GM18858 (cell line): Measurements from ENCODE around the gene TULP1.
A peak's percentile ranks its signal among the peaks of the same experiment; 100 is the strongest.

Source experiments
- ATAC-seq: cut with Tn5 transposase; IDR thresholded peaks from one replicate; pipeline ENCODE4 v1.9.1; 2021; ENCODE audit not compliant: unreplicated experiment

TULP1 gene

DNA sequence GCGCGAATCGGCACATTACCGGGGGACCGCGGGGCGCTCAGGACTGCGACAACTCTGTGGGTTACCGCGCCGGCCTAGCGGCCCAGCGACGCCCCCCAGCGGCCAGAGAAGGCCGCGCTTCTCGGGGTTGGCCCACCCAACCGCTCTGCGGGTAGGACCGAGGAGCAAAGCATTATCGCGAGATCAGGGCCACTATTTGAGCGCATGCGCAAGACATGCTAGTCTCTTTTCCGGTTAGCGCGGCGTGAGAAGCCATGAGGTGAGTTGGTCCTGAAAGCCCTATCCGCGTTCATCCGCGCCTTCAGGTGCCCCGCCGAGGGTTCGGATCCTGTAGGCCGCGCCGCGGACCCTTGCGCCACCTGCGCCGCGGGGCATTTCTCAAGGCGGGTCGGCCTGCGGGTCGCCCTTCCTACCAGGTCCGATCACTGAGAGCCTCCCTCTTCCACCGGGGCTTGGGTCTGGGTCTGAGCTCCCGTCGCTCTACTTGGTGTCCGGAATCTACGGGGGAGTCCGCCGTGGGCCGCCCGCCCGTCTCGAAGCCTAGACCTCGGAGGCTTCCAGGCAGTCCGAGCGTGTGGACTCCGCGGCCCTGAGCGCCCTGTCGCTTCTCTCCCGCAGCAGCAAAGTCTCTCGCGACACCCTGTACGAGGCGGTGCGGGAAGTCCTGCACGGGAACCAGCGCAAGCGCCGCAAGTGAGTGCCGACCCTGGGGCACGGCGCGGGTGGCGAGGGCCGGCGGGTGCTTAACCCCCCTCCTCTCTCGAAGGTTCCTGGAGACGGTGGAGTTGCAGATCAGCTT is 44.3 kb downstream of the TULP1 start, which contains the start of gene RPL10A:
Gene RPL10A (plus strand): TSS at position 221 of the 799 bp plus-strand sequence. CDS start 34 bp downstream, at position 255.
- peak; percentile 61 for ATAC-seq

DNA sequence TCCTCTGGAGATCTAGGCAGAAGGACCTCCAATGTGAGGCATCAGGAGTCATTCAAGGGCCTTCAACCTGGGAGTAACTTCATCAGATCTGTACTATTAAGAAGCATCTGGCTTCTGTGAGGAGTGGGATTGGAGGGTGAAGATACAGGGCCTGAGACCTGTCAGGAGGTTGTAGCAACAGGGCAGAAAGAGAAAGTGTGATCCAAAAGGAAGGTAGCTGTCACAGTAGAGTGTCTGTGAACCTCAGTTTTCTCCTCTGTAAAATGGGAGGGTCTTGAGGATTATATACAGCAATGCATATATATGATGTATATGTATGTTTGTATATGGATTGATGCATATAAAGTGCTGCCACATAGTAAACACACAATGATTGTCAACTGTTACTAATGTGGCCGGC is 47.0 kb downstream of the TULP1 start:
- no peak for ATAC-seq

DNA sequence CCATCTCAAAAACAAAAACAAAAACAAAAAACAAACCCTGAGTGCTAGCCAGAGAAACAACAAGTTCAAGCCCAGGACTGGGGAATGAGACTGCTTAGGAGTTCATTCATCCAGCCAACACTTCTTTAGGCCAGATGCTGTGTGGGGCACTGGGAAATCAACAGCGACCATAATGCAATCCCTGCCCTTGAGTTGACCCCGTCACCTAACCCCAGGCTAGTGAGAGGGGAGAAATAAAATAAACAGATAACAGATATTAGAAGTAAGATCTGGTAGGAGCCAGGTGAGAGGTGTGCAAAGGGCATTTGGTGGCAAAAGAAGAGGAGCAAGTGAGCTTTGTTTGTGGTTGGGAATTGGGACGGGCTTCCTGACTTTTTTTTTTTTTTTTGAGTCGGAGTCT is 49.4 kb downstream of the TULP1 start:
- ATAC-seq, result no peak

DNA sequence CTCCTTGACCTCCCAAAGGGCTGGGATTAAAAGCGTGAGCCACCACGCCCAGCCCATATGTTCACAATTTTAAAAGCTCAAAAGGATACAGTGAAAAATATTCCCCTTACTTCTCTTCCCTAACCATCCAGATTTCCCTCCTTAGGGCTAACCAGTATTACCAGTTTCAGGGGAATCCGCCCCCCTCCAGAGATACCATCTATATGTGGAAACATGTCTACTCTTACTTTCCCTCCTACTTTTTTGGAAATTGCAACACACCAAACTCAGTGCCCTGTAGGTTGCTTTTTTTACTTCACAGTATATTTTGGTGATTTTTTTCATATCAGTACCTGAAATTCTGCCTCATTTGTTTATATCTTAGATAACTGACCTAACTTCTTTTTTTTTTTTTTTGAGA is 51.4 kb downstream of the TULP1 start:
- ATAC-seq, result no peak

DNA sequence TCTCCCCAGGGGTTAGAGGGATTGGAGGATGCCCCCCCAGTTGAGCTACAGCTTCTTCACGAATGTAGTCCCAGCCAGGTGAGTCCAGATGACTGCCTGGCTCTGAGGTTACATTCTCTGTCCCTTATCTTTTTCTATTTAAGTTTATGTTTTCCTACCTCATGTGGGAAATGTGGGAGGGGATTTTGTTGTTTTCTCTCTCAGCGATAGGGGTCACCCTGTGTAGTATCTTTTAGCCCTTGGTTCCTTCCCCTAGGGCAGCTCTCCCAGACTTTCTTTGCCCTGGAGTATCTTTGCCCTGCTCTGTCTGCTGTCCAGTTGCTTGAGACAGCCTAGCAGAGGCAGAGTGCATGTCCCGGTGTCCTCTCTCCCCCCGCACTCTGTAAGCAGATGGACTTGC is 54.8 kb downstream of the TULP1 start:
- no peak for ATAC-seq

DNA sequence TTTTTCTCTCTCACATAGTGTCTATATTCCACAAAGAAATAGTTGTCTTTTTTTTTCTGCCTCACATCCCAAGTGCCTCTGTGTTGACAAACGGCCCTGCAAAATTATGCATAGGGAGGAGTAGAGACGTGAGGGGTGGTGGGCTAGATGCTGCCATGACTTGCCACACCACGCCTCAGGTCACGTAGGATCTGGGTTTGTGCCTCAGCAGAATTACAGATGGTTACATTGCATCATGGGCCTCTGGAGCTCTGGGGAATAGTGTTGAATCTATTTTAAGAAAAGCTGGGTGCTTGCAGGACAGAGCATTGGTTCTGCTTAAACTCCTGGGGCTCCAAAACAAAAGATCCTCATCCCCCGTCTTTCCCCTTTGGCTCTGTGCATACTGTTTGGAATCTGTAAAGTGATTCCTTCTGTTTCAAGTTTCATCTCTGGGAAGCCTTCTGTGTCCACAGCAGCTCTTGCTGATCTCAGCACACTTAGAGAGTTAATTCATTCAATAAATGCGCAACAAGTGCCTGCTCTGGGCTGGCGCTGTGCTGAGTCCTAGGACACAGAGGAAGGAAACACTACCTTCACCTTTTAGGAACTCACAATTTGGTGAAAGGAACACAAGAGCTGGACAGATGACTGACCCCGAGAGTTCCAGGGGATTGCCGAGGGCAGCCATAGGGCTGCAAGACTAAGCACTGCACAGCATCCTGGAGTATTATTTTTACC is 58.1 kb downstream of the TULP1 start:
- no peak for ATAC-seq

DNA sequence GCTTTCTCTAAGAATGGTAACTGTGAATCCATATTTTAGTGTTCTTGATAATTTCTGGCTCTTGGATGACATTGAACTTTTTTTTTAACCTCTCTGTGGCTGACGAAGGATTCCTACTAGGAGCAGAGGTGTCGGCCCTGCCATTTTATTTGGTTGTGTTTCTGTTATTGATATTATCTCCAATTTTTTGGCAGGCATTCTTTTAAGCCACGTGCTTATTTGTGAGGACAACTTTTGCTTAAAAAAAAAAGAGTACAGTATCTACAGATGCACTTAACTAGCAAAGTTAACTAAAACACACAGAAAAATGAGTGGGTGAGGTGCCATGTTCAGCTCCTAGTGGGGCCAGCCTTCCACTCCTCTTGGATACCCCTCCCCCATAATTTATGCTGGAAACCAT is 59.5 kb downstream of the TULP1 start:
- ATAC-seq, result no peak

DNA sequence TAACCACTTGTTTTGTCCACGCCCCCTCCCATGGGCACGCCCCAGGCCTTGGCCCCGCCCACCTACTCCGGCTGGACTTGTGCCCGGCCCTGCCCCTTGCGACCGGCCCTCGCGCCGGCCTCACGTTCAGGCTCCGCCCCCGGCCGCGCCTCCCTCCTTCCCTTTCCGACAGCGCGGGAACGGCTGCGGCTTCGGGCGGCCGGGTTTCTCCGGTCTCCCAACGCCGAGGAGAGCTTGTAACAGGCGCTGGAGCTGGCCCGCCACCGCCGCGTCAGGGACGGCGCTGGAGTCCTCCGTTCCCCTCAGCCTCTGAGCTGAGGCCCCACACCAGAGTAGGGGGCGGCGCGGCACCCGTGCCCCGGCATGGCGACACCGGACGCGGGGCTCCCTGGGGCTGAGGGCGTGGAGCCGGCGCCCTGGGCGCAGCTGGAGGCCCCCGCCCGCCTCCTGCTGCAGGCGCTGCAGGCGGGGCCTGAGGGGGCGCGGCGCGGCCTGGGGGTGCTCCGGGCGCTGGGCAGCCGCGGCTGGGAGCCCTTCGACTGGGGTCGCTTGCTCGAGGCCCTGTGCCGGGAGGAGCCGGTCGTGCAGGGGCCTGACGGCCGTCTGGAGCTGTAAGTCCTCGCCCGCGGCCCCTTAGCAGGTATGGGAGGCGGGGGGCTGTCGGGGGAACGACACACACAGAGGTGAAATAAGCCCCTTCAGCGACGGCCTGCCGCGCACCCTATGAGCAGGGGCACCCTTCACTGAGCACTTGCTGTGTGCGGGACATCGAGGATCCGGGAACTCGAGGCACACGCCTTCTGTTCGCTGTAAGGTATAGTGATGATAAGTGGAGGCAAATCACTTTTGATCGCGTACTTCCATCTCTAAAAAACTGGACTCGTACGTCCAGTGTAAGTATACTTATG is 60.3 kb downstream of the TULP1 start, which contains the start of gene FANCE:
Gene FANCE (plus strand): TSS at position 156 of the 908 bp plus-strand sequence. CDS start 208 bp downstream, at position 364.
- peak; percentile 67 for ATAC-seq

DNA sequence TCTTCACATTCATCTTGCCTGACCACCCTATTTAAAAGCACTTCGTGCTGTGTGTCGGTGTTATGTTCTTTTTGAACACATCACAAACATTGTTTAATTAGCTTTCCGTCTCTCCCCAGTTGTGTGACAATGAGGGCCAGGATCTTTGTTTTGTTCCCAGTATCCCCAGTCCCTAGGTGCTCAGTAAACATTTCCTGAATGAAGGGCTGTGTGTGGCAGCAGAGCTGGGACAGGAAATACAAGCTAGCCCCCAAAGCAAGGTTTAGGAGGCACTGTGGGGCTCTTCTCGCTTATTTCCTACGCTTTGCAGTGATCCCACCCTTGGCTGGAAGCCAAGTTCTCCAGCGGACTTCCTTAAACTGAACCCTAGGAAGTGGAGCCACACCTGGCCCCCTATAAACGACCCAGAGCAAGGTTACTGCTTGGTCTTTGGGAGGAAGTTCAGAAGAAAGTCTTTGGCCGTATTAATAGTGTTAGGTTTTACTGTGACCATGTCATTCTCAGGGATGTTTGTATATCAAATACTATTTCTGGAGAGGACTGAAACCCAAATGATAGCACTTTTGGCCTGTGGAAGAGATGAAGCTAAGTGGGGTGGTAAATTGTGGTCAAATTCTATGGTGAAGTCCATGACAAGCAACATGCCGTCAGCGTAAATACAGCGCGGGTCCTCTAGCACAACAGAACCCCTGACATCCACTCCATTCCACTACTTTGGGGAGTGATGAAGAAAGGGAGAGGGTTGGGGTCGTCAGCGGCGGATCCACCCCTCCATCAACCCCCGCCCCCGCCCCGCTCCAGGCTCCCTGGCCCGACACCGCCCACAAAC is 61.1 kb downstream of the TULP1 start:
- ATAC-seq, result no peak

DNA sequence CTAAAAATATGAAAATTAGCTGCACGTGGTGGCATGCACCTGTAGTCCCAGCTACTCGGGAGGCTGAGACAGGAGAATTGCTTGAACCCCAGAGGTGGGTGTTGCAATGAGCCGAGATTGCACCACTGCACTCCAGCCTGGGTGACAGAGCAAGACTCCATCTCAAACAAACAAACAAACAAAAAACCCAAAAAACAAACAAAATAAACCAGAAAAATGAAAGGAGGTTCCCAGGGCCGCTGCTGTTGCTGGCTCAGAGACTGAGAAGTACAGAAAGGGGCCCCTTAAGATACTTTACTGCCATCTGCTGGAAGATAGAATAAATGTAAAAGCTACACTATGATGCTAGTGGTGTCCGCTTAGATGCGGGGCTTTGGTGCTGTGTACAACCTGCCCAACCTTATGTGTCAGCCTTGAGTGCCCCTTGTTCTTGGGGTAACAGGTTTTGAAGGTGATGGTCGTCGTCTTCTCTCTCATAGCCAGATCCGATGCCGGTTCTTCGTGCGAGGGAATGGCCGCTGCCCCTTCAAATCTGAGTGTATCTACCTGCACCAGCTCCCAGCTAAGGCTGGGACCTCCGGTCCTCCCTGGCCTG is 63.3 kb downstream of the TULP1 start:
- ATAC-seq, result no peak

DNA sequence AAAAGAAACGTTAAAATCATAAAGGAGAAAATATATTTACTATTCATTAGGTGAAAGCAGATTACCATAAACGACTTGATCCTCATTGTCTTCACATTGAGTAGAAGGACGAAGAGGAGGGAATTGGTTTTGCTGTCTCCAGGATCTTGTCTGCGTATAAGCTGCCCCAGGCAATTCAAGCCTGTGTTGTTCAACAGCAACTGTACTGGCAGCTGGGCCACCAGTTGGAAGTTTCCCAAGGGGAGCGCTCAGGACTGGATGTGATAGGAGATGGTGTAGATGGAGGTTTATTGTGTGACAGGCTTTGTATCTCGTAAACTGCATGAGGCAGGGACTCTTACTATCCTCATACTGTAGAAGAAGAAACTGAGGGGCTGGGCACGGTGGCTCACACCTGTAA is 64.5 kb downstream of the TULP1 start:
- no peak for ATAC-seq
